ENCODE data around the gene SVIL. TPM values are rescaled to one million over a fixed set of nuclear protein-coding genes. Genes with fewer than 3 reads are reported as not detected.

Gene SVIL
- total RNA-seq, 1 experiment from 2014 or later, result 147 TPM

DNA sequence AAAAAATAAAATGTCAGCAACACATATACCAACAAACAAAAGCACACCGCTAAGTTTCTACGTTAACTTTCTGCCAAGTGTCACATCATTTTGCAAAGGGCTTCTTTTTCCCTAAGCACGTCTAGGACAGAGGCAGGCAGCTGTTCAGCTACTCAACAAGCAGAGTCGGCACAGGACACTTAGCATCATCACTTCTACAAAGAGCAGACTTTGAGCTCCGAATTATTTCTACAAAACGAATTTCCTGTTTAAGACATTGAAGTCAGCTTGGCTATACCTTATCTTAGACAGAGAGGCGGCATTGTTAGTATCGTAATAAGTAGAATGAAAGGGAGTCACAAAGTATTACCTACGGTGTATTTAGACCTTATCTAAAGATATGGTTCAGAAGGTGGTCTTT lies 110.1 kb downstream of the SVIL start:
- intact Hi-C loops (cut with micrococcal nuclease; ENCODE audit: unreplicated experiment), result no loop called here
- CTCF ChIA-PET, result interaction anchor here (1.7 kb wide), 1 partner anchor 11 kb away, joined by 5 read pairs; no protein-coding TSS in a partner anchor
- no peak overlapping the region for H3K27ac Mint-ChIP-seq (ENCODE audit: unreplicated experiment)
- H3K36me3 Mint-ChIP-seq (ENCODE audit: insufficient read depth, unreplicated experiment), result peaks cover 79% of the 10 kb centered on the region
- TF ChIP-seq, protein P1, sequence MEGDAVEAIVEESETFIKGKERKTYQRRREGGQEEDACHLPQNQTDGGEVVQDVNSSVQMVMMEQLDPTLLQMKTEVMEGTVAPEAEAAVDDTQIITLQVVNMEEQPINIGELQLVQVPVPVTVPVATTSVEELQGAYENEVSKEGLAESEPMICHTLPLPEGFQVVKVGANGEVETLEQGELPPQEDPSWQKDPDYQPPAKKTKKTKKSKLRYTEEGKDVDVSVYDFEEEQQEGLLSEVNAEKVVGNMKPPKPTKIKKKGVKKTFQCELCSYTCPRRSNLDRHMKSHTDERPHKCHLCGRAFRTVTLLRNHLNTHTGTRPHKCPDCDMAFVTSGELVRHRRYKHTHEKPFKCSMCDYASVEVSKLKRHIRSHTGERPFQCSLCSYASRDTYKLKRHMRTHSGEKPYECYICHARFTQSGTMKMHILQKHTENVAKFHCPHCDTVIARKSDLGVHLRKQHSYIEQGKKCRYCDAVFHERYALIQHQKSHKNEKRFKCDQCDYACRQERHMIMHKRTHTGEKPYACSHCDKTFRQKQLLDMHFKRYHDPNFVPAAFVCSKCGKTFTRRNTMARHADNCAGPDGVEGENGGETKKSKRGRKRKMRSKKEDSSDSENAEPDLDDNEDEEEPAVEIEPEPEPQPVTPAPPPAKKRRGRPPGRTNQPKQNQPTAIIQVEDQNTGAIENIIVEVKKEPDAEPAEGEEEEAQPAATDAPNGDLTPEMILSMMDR (IDR thresholded peaks at IDR 0.05; ENCODE audit: unreplicated experiment), result no peak
- H3K27me3 Mint-ChIP-seq (ENCODE audit: unreplicated experiment), result no peaks in the 10 kb centered on the region
- H3K4me3 Mint-ChIP-seq (ENCODE audit: low read depth, unreplicated experiment), result no peak overlapping the region
- BruUV-seq (replicated peaks), result no TSS peak
- no peaks in the 10 kb centered on the region for H3K9me3 Mint-ChIP-seq (ENCODE audit: low read depth, unreplicated experiment)
- H3K4me1 Mint-ChIP-seq (ENCODE audit: low read depth, unreplicated experiment), result no peaks in the 10 kb centered on the region
- no peak for DNase-seq

DNA sequence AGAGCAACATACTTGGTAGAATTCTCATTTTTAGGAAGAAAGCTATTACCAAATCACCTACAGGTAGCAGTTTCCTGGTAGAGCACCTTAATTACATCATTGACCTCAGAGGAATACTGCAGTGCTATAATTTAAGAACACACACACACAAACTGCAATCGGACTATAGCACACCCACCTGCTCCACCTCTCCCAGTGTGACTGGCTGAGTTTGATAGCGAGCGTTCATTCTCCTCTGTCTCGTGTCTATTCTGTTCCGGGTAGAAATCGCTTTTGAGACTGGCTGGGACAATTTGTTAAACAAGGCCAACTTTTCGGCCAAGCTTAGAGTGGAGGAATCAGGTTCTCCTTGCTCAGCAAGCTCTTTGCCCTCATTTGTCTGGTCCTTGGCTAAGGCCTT lies 110.5 kb downstream of the SVIL start:
- no peak overlapping the region for H3K27ac Mint-ChIP-seq (ENCODE audit: unreplicated experiment)
- H3K4me1 Mint-ChIP-seq (ENCODE audit: low read depth, unreplicated experiment), result no peaks in the 10 kb centered on the region
- CTCF ChIA-PET, result interaction anchor here (0.7 to 1.7 kb wide), 2 partner anchors 11 to 134 kb away, joined by 3 to 5 read pairs; no protein-coding TSS in a partner anchor
- no peak overlapping the region for H3K4me3 Mint-ChIP-seq (ENCODE audit: low read depth, unreplicated experiment)
- H3K9me3 Mint-ChIP-seq (ENCODE audit: low read depth, unreplicated experiment), result no peaks in the 10 kb centered on the region
- no TSS peak for BruUV-seq (replicated peaks)
- intact Hi-C loops (cut with micrococcal nuclease; ENCODE audit: unreplicated experiment), result no loop called here
- TF ChIP-seq, protein P1 (IDR thresholded peaks at IDR 0.05; ENCODE audit: unreplicated experiment), result no peak
- H3K36me3 Mint-ChIP-seq (ENCODE audit: insufficient read depth, unreplicated experiment), result peaks cover 78% of the 10 kb centered on the region
- H3K27me3 Mint-ChIP-seq (ENCODE audit: unreplicated experiment), result no peaks in the 10 kb centered on the region
- DNase-seq, result no peak

DNA sequence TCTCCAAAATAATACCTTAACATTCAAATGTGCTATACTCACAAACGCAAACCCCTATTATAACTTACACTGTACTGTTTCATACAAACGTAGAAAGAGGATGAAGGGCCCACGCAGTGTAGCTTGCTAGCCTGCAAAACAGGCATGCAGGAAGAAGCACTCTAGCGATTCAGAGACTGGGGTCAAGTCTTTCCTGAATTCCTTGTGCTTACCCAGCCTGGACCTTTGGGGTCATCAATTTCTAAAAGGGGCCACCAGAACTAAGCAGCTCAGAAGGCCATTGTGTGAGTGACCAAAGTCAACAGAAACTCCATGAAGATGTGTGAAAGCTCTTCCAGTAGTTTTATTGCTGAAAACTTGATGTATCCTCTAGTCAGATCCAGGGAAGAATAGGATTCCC lies 111.9 kb downstream of the SVIL start:
- no TSS peak for BruUV-seq (replicated peaks)
- H3K27me3 Mint-ChIP-seq (ENCODE audit: unreplicated experiment), result no peaks in the 10 kb centered on the region
- no peaks in the 10 kb centered on the region for H3K9me3 Mint-ChIP-seq (ENCODE audit: low read depth, unreplicated experiment)
- intact Hi-C loops (cut with micrococcal nuclease; ENCODE audit: unreplicated experiment), result no loop called here
- DNase-seq, result no peak
- CTCF ChIA-PET, result no interaction called here
- no peak overlapping the region for H3K27ac Mint-ChIP-seq (ENCODE audit: unreplicated experiment)
- H3K4me1 Mint-ChIP-seq (ENCODE audit: low read depth, unreplicated experiment), result no peaks in the 10 kb centered on the region
- TF ChIP-seq, protein P1 (IDR thresholded peaks at IDR 0.05; ENCODE audit: unreplicated experiment), result no peak
- H3K36me3 Mint-ChIP-seq (ENCODE audit: insufficient read depth, unreplicated experiment), result peaks cover 79% of the 10 kb centered on the region
- H3K4me3 Mint-ChIP-seq (ENCODE audit: low read depth, unreplicated experiment), result no peak overlapping the region

DNA sequence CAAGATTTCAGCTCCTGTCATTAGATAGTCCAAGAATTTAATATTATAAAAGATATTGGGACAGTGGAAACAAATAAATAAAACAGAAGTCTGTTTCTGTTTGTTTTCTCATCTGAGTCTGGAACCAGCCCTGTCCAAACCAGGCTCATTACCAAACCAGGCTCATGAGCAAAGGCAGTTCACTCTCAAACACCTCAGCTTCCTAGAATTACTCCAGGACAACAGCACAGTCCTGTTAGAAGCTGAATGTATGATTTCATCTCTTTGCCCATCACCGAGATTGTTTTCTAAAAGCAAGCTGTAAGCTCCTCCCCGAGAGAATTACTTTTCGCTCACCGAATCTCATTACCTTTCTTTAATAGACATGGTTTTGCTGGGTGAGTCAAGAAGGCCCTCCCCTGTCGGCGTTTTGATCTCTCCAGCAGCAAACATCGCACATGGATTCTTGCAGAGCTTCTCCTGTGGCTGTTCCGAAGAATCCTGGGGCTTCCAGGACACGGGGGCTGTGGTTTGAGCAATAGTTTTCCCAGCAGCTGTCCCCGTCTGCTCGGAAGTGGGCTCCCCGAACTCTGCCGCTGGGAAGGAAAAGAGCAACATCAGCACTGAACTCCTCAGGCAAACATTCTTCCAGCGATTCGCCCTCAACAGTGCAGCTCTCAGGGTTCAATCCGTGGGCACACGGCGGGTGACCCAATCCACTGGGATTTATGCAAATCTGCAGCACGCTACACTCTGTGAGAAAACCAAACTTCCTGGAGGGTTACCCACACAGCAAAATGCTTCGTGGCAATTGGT lies 112.5 kb downstream of the SVIL start:
- Mint-ChIP-seq H3K4me1 (ENCODE audit: low read depth, unreplicated experiment) (no peaks in the 10 kb centered on the region), H3K4me3 (ENCODE audit: low read depth, unreplicated experiment) (no peak overlapping the region), H3K36me3 (ENCODE audit: insufficient read depth, unreplicated experiment) (peaks cover 79% of the 10 kb centered on the region), H3K27ac (ENCODE audit: unreplicated experiment) (no peak overlapping the region), H3K27me3 (ENCODE audit: unreplicated experiment) (no peaks in the 10 kb centered on the region), H3K9me3 (ENCODE audit: low read depth, unreplicated experiment) (no peaks in the 10 kb centered on the region)
- BruUV-seq (replicated peaks), result no TSS peak
- DNase-seq, result no peak
- TF ChIP-seq, protein P1 (IDR thresholded peaks at IDR 0.05; ENCODE audit: unreplicated experiment), result no peak
- intact Hi-C loops (cut with micrococcal nuclease; ENCODE audit: unreplicated experiment), result no loop called here
- CTCF ChIA-PET, result no interaction called here

All from Calu3 (cell line).